ENCODE results near the gene NTM. TPM values are rescaled to one million over a fixed set of nuclear protein-coding genes. Genes with fewer than 3 reads are reported as not detected.

Gene NTM
- total RNA-seq, 2 experiments from 2014 or later: not detected

DNA sequence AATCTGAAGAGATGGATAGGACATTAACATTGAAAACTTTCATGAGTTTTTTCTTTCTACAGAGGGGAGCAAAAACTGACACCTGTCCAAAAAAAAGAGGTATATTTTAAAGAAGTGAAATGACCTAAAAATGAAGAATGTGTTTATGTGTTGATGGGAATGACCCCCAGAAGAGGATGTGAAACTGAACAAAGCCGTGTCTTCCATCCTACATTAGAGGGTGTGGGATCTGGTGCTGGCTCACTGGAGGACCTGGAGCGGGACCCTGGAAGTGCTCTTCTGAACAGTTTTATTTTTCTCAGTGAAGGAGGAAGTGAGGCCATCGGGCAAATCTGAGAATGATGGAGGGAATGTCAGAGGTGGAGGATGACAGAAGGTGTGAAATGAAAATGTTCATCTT, 470.1 kb downstream of the NTM start:
- ChIA-PET POLR2A (no interaction called here), CTCF (no interaction called here)
- peaks cover 4% of the 10 kb centered on the region for H3K27me3 Mint-ChIP-seq
- no peak overlapping the region for H3K4me3 Mint-ChIP-seq
- TF ChIP-seq, protein P1, sequence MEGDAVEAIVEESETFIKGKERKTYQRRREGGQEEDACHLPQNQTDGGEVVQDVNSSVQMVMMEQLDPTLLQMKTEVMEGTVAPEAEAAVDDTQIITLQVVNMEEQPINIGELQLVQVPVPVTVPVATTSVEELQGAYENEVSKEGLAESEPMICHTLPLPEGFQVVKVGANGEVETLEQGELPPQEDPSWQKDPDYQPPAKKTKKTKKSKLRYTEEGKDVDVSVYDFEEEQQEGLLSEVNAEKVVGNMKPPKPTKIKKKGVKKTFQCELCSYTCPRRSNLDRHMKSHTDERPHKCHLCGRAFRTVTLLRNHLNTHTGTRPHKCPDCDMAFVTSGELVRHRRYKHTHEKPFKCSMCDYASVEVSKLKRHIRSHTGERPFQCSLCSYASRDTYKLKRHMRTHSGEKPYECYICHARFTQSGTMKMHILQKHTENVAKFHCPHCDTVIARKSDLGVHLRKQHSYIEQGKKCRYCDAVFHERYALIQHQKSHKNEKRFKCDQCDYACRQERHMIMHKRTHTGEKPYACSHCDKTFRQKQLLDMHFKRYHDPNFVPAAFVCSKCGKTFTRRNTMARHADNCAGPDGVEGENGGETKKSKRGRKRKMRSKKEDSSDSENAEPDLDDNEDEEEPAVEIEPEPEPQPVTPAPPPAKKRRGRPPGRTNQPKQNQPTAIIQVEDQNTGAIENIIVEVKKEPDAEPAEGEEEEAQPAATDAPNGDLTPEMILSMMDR (IDR thresholded peaks at IDR 0.05): no peak
- no peak overlapping the region for H3K27ac Mint-ChIP-seq
- ATAC-seq (no peak), DNase-seq (no peak)
- H3K36me3 Mint-ChIP-seq (ENCODE audit: low read depth): no peaks in the 10 kb centered on the region
- H3K4me1 Mint-ChIP-seq (ENCODE audit: low read depth): no peaks in the 10 kb centered on the region
- intact Hi-C loops (cut with micrococcal nuclease): no loop called here
- H3K9me3 Mint-ChIP-seq: no peaks in the 10 kb centered on the region

DNA sequence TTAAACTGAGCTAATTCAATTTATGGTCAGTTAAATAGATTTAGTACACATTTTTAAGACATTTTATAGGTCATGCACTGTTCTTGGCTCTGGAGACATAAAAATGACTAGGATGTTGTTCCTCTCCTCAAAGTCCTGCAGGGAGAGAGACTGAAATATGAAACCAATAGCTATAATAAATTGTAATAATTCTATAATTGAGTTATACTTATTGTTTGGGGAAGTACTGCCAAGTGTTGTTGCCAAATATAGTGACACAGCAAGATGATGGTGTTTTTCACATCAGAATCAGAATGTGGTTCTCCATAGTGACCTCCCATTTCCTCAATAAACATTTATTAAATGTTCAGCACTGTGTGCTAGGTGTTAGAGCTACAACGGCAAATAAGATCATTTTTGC, 470.6 kb downstream of the NTM start:
- POLR2A ChIA-PET: no interaction called here
- Mint-ChIP-seq H3K9me3 (no peaks in the 10 kb centered on the region), H3K27ac (no peak overlapping the region), H3K4me1 (ENCODE audit: low read depth) (no peaks in the 10 kb centered on the region), H3K4me3 (no peak overlapping the region), H3K27me3 (peaks cover 4% of the 10 kb centered on the region), H3K36me3 (ENCODE audit: low read depth) (no peaks in the 10 kb centered on the region)
- intact Hi-C loops (cut with micrococcal nuclease): no loop called here
- no peak for ATAC-seq
- no peak for DNase-seq
- CTCF ChIA-PET: no interaction called here
- TF ChIP-seq, protein P1 (IDR thresholded peaks at IDR 0.05): no peak

DNA sequence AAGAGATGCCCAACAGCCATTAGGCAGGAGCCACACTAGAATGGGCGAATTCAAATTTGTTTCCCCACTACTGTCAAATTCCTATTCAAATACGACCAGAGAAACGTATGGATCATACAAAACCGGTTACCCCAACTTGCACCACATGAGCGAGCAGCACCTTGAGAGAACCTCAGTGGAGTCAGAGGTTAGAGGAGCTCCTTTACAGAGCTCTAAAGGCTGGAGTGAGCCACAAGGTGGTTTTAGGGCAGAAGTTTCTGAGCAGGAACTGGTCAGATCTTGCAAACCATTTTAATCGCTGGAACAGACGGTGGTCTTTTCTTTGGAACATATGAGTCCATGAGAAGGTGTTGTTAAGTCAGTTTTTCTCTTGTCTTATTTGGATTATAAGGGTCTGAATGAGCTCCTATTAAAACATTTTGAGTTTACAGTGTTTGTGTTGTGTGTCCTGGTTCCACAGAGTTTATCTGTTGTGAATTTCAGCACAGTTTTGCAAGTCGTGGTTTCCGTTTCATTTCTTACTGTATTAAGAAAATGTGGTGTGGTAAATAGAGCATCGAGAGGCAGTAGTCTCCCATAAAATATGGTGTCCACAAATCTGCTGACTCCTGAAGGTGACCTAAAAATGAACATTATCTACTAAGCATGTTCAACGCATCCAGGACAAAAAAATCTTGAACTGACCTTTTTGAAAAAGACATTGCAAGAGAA, 471.7 kb downstream of the NTM start:
- no peaks in the 10 kb centered on the region for H3K4me1 Mint-ChIP-seq (ENCODE audit: low read depth)
- intact Hi-C loops (cut with micrococcal nuclease): no loop called here
- ATAC-seq: no peak
- H3K36me3 Mint-ChIP-seq (ENCODE audit: low read depth): no peaks in the 10 kb centered on the region
- H3K9me3 Mint-ChIP-seq: no peaks in the 10 kb centered on the region
- no peak overlapping the region for H3K4me3 Mint-ChIP-seq
- ChIA-PET POLR2A (no interaction called here), CTCF (no interaction called here)
- TF ChIP-seq, protein P1 (IDR thresholded peaks at IDR 0.05): no peak
- DNase-seq: no peak
- H3K27me3 Mint-ChIP-seq: peaks cover 7% of the 10 kb centered on the region
- no peak overlapping the region for H3K27ac Mint-ChIP-seq

DNA sequence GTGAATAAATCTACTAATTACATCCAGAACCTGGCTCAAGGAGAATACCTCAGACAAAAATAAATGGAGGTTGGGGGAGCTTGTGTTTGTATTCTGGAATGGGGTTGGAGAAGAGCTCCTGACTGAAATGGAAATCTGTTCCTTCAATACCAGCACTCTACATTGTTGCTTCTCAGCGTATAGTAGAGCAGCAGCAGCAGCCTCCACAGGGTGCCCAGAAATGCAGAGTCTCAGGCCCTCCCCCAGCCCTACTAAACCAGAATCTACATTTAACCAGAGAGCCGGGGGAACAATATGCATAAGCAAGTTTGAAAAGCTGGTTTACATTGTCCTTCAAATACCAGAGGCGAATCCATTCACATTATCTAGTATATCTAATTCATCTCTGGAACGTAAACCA, 474.8 kb downstream of the NTM start:
- no peak overlapping the region for H3K4me3 Mint-ChIP-seq
- DNase-seq: no peak
- H3K27ac Mint-ChIP-seq: no peak overlapping the region
- H3K36me3 Mint-ChIP-seq (ENCODE audit: low read depth): no peaks in the 10 kb centered on the region
- intact Hi-C loops (cut with micrococcal nuclease): no loop called here
- H3K9me3 Mint-ChIP-seq: no peaks in the 10 kb centered on the region
- no peak for ATAC-seq
- H3K27me3 Mint-ChIP-seq: peaks cover 4% of the 10 kb centered on the region
- H3K4me1 Mint-ChIP-seq (ENCODE audit: low read depth): no peaks in the 10 kb centered on the region
- ChIA-PET POLR2A (no interaction called here), CTCF (no interaction called here)
- TF ChIP-seq, protein P1 (IDR thresholded peaks at IDR 0.05): no peak

DNA sequence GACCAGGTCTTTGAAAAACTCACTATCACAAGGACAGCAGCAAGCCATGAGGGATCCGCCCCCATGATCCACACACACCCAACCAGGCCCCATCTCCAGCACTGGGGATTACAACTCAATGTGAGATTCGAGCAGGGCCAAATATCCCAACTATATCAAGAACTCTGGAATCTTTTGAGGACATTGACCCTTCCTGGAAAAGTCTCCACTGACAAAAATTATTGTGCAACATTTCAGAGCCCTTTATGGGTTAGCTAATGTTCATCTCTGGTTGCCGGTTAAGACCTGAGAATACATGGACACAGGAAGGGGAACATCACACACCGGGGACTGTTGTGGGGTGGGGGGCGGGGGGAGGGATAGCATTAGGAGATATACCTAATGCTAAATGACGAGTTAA, 479.1 kb downstream of the NTM start:
- TF ChIP-seq, protein P1 (IDR thresholded peaks at IDR 0.05): no peak

More for the DNA sequence above, 479.1 kb downstream of the NTM start:
- no peak for DNase-seq
- Mint-ChIP-seq H3K4me1 (ENCODE audit: low read depth) (no peaks in the 10 kb centered on the region), H3K36me3 (ENCODE audit: low read depth) (no peaks in the 10 kb centered on the region), H3K27ac (no peak overlapping the region), H3K4me3 (no peak overlapping the region), H3K27me3 (peaks cover 4% of the 10 kb centered on the region), H3K9me3 (no peaks in the 10 kb centered on the region)
- intact Hi-C loops (cut with micrococcal nuclease): no loop called here
- POLR2A ChIA-PET: no interaction called here
- CTCF ChIA-PET: no interaction called here
- ATAC-seq: no peak
